H1 (cell line): ENCODE data around the gene CHST11. TPM values are rescaled to one million over a fixed set of nuclear protein-coding genes. Genes with fewer than 3 reads are reported as not detected.

Experiments used
- CTCF ChIA-PET: fragments of 300-600 bp; sonication (Branson Sonifier 250); formaldehyde crosslinking; loops from one replicate; lab custom pipeline; 2021; ENCODE audit not compliant: partially characterized antibody; lab: Charles Lee
- POLR2A ChIA-PET: fragments of 300-600 bp; sonication (Branson Sonifier 250); formaldehyde crosslinking; loops from one replicate; lab custom pipeline; 2021; ENCODE audit warnings: inconsistent platforms; ENCODE audit not compliant: partially characterized antibody; lab: Charles Lee
- DNase-seq, 2 experiments: peaks; one replicate each; pipeline versions ENCODE4 v3.0.0 to v3.0.0-alpha.2; 2010 to 2022; ENCODE audit warnings: low spot score in 2 of 2, low read depth in 1 of 2, mixed read lengths in 1 of 2
- FAIRE-seq: peaks from 2 replicates; lab custom pipeline; 2011; peaks lifted over from hg19 to GRCh38; lab: Jason Lieb, UNC
- H2AFZ ChIP-seq: 2 replicates; pipeline ENCODE4 v1.8.1; 2012; ENCODE audit warnings: low read length, inconsistent platforms
- H2AK5ac ChIP-seq: 2 replicates; pipeline ENCODE4 v1.6.1; 2013; ENCODE audit warnings: low read depth, low read length
- H2BK120ac ChIP-seq: replicated peaks from 2 replicates; pipeline ENCODE3; 2013; ENCODE audit warnings: low read depth, low read length, inconsistent platforms
- H2BK12ac ChIP-seq: 2 replicates; pipeline ENCODE4 v1.6.1; 2013; ENCODE audit warnings: low read depth, low read length
- H2BK15ac ChIP-seq: 2 replicates; pipeline ENCODE4 v1.6.1; 2013; ENCODE audit warnings: low read length
- H2BK20ac ChIP-seq: 2 replicates; pipeline ENCODE4 v1.6.1; 2013; ENCODE audit warnings: low read length
- H2BK5ac ChIP-seq: 2 replicates; pipeline ENCODE4 v1.6.1; 2013; ENCODE audit warnings: low read depth, low read length
- H3K14ac ChIP-seq: 2 replicates; pipeline ENCODE4 v1.6.1; 2013; ENCODE audit warnings: inconsistent platforms; ENCODE audit not compliant: insufficient read length
- H3K18ac ChIP-seq: 2 replicates; pipeline ENCODE4 v1.6.1; 2013; ENCODE audit warnings: low read length; ENCODE audit errors: extremely low read depth
- H3K23ac ChIP-seq: 2 replicates; pipeline ENCODE4 v1.6.1; 2013; ENCODE audit warnings: inconsistent platforms; ENCODE audit not compliant: insufficient read length
- H3K23me2 ChIP-seq: 2 replicates; pipeline ENCODE4 v1.6.1; 2013; ENCODE audit warnings: low read depth, low read length
- H3K27ac ChIP-seq: 2 replicates; pipeline ENCODE4 v1.6.1; 2011; ENCODE audit warnings: low read depth, low read length, inconsistent platforms
- H3K27me3 ChIP-seq, 4 experiments: replicated peaks in 1 of 4; 1 replicate in 1 of 4; 2 replicates in 3 of 4; pipeline versions ENCODE4 v1.6.1 to v1.8.1; 2011 to 2013; ENCODE audit warnings: low read length in 3 of 4, mild to moderate bottlenecking in 3 of 4, inconsistent platforms in 2 of 4, mixed read lengths in 2 of 4, moderate library complexity in 1 of 4; ENCODE audit not compliant: control insufficient read depth in 3 of 4, insufficient read depth in 3 of 4; ENCODE audit errors: extremely low read depth in 1 of 4
- H3K36me3 ChIP-seq, 4 experiments: 2 replicates each; pipeline versions ENCODE4 v1.6.1 to v1.8.1; 2011 to 2013; ENCODE audit warnings: mild to moderate bottlenecking in 4 of 4, low read length in 3 of 4, moderate library complexity in 2 of 4, control low read depth in 1 of 4, inconsistent platforms in 1 of 4; ENCODE audit not compliant: insufficient read depth in 4 of 4, control insufficient read depth in 2 of 4
- H3K4ac ChIP-seq: replicated peaks from 2 replicates; pipeline ENCODE3; 2013; ENCODE audit warnings: low read length, low read depth, mixed read lengths, inconsistent platforms; ENCODE audit not compliant: insufficient read length
- H3K4me1 ChIP-seq, 4 experiments: replicated peaks in 1 of 4; 1 replicate in 1 of 4; 2 replicates in 3 of 4; pipeline versions ENCODE4 v1.6.1 to v1.8.1; 2011 to 2013; ENCODE audit warnings: low read length in 3 of 4, inconsistent platforms in 2 of 4, mixed read lengths in 1 of 4; ENCODE audit not compliant: insufficient read depth in 4 of 4, control insufficient read depth in 3 of 4
- H3K4me2 ChIP-seq, 2 experiments: 2 replicates each; pipeline versions ENCODE4 v1.6.1 to v1.8.1; 2011 to 2013; ENCODE audit warnings: low read depth in 2 of 2, low read length in 2 of 2, control low read depth in 1 of 2, inconsistent platforms in 1 of 2, mild to moderate bottlenecking in 1 of 2; ENCODE audit not compliant: insufficient read depth in 1 of 2
- H3K4me3 ChIP-seq, 4 experiments: fragments of 200-600, 300-600 bp in 1 of 4; sonication (generic), shearing (Covaris generic), sonication (Bioruptor Twin) in 1 of 4; 2 replicates each; pipeline versions ENCODE4 v1.5.1 to v1.8.1; 2011 to 2016; ENCODE audit warnings: low read length in 4 of 4, low read depth in 3 of 4, control low read depth in 2 of 4, inconsistent platforms in 2 of 4, mild to moderate bottlenecking in 2 of 4, mixed read lengths in 1 of 4, moderate library complexity in 1 of 4; ENCODE audit not compliant: insufficient read depth in 2 of 4; ENCODE audit errors: extremely low read depth in 1 of 4
- H3K56ac ChIP-seq: replicated peaks from 2 replicates; pipeline ENCODE3; 2013; ENCODE audit warnings: low read depth, mild to moderate bottlenecking, mixed read lengths, low read length, inconsistent platforms; ENCODE audit not compliant: insufficient read length
- H3K79me1 ChIP-seq: 2 replicates; pipeline ENCODE4 v1.6.1; 2013; ENCODE audit warnings: low read depth, low read length, control low read depth
- H3K79me2 ChIP-seq, 2 experiments: 2 replicates each; pipeline versions ENCODE4 v1.6.1 to v1.8.1; 2012 to 2013; ENCODE audit warnings: low read length in 2 of 2, mild to moderate bottlenecking in 2 of 2, inconsistent platforms in 1 of 2; ENCODE audit not compliant: insufficient read depth in 2 of 2, control insufficient read depth in 1 of 2
- H3K9ac ChIP-seq, 4 experiments: replicated peaks in 1 of 4; 1 replicate in 1 of 4; 2 replicates in 3 of 4; pipeline versions ENCODE4 v1.6.1 to v1.8.1; 2011 to 2013; ENCODE audit warnings: low read depth in 3 of 4, low read length in 3 of 4, control low read depth in 2 of 4, mild to moderate bottlenecking in 2 of 4, moderate library complexity in 2 of 4, inconsistent platforms in 1 of 4; ENCODE audit errors: extremely low read depth in 1 of 4
- H3K9me3 ChIP-seq, 2 experiments: 2 replicates each; pipeline versions ENCODE4 v1.6.1 to v1.8.1; 2012 to 2013; ENCODE audit warnings: mild to moderate bottlenecking in 2 of 2, moderate library complexity in 2 of 2, control low read depth in 1 of 2, inconsistent platforms in 1 of 2, low read depth in 1 of 2, low read length in 1 of 2, mixed read lengths in 1 of 2; ENCODE audit not compliant: insufficient read depth in 2 of 2
- H4K20me1 ChIP-seq, 2 experiments: replicated peaks in 1 of 2; 2 replicates each; pipeline versions ENCODE3 to v1.8.1; 2011 to 2013; ENCODE audit warnings: inconsistent platforms in 2 of 2, low read length in 2 of 2, mild to moderate bottlenecking in 1 of 2; ENCODE audit not compliant: insufficient read depth in 2 of 2, control insufficient read depth in 1 of 2
- H4K5ac ChIP-seq: 2 replicates; pipeline ENCODE4 v1.6.1; 2013; ENCODE audit warnings: low read length, low read depth, mixed read lengths, inconsistent platforms; ENCODE audit not compliant: insufficient read length
- H4K8ac ChIP-seq: 2 replicates; pipeline ENCODE4 v1.8.0; 2013; ENCODE audit warnings: mild to moderate bottlenecking, moderate library complexity, low read length, inconsistent platforms; ENCODE audit not compliant: insufficient read depth; ENCODE audit errors: extremely low read depth
- H4K91ac ChIP-seq: replicated peaks from 2 replicates; pipeline ENCODE3; 2013; ENCODE audit warnings: low read length, mixed read lengths, inconsistent platforms; ENCODE audit not compliant: insufficient read length
- JUND ChIP-seq: IDR thresholded peaks from 2 replicates; pipeline ENCODE4 v1.6.1; 2011; ENCODE audit warnings: mild to moderate bottlenecking, improper control_type of control experiment, low read length
- KDM1A ChIP-seq: fragments of 200-600, 300-600 bp; sonication (generic); IDR thresholded peaks from 2 replicates; pipeline ENCODE4 v1.7.1; 2016; ENCODE audit warnings: mild to moderate bottlenecking, low read length, borderline replicate concordance
- MAFK ChIP-seq: IDR thresholded peaks from 2 replicates; pipeline ENCODE4 v1.6.1; 2012; ENCODE audit warnings: low read depth, mild to moderate bottlenecking, improper control_type of control experiment, low read length
- SIRT6 ChIP-seq: IDR thresholded peaks from one replicate; pipeline ENCODE4 v1.7.1; 2012; ENCODE audit warnings: low read length, inconsistent platforms
- SIX5 ChIP-seq: IDR thresholded peaks from 2 replicates; pipeline ENCODE4 v1.6.1; 2011; ENCODE audit warnings: mild to moderate bottlenecking, low read depth, low read length
- SP2 ChIP-seq: IDR thresholded peaks from 2 replicates; pipeline ENCODE4 v1.6.1; 2012; ENCODE audit warnings: mild to moderate bottlenecking, low read length, inconsistent platforms
- TAF1 ChIP-seq: IDR thresholded peaks from 2 replicates; pipeline ENCODE4 v1.6.1; 2011; ENCODE audit warnings: mild to moderate bottlenecking, low read depth, low read length
- TAF7 ChIP-seq: optimal IDR thresholded peaks from 2 replicates; pipeline ENCODE3; 2011; ENCODE audit warnings: low read depth, mild to moderate bottlenecking, inconsistent platforms, low read length, moderate library complexity, borderline replicate concordance
- TBP ChIP-seq: IDR thresholded peaks from 2 replicates; pipeline ENCODE4 v1.6.1; 2011; ENCODE audit warnings: low read depth, low read length, improper control_type of control experiment
- WGBS, 2 experiments: shearing (Covaris generic) in 1 of 2; methylation state at CpG; one replicate each; pipeline versions ENCODE4 v1.1.6 to v1.1.7; 2013 to 2015; ENCODE audit warnings: low lambda C conversion rate in 2 of 2, mixed read lengths in 2 of 2, inconsistent platforms in 1 of 2, low coverage in 1 of 2, missing lambda C conversion rate in 1 of 2; ENCODE audit not compliant: insufficient replicate concordance in 2 of 2, insufficient coverage in 1 of 2, insufficient read length in 1 of 2; ENCODE audit errors: extremely low coverage in 1 of 2, missing lambda C conversion rate in 1 of 2; 5-methylcytosine and 5-hydroxymethylcytosine counted together
- polyA plus RNA-seq, 7 experiments: library from polyadenylated mRNA; depleted of rRNA in 3 of 7; stranded (reverse) in 5 of 7; unstranded in 2 of 7; fragments of >200 nt in 5 of 7; fragments of 200-250 nt in 2 of 7; gene quantifications; 1 replicate in 5 of 7; 2 replicates in 1 of 7; 4 replicates in 1 of 7; pipeline versions ENCODE4 v1.2.1 to v1.2.3, GENCODE V29; 2011 to 2013; ENCODE audit warnings: missing spikeins in 2 of 7, mixed read lengths in 2 of 7
- total RNA-seq: library from RNA; stranded (reverse); fragmentation: NEBNext Ultra II Directional; extraction: Animal tissue kit (Norgen Biotek cat#: 25700); gene quantifications from 2 replicates; pipeline ENCODE4 v1.2.1, GENCODE V29; 2021
- TF ChIP-seq, protein P1 (sequence below): IDR thresholded peaks from 2 replicates; pipeline ENCODE4 v1.6.1; 2011; ENCODE audit warnings: low read length, improper control_type of control experiment
- TF ChIP-seq, protein P2 (sequence below), 3 experiments: IDR thresholded peaks; 1 replicate in 2 of 3; 2 replicates in 1 of 3; pipeline versions ENCODE4 v1.5.1 to v1.6.1; 2011; ENCODE audit warnings: low read length in 3 of 3, mild to moderate bottlenecking in 3 of 3, inconsistent platforms in 2 of 3, low read depth in 1 of 3, moderate library complexity in 1 of 3; ENCODE audit not compliant: insufficient read depth in 1 of 3; ENCODE audit errors: control extremely low read depth in 1 of 3

CHST11 gene
- total and polyA plus RNA-seq, 2 of the 8 experiments (the other 6 are each of a cell fraction or from before 2014, with no cell fraction given), result 14.4 to 20.8 TPM

DNA sequence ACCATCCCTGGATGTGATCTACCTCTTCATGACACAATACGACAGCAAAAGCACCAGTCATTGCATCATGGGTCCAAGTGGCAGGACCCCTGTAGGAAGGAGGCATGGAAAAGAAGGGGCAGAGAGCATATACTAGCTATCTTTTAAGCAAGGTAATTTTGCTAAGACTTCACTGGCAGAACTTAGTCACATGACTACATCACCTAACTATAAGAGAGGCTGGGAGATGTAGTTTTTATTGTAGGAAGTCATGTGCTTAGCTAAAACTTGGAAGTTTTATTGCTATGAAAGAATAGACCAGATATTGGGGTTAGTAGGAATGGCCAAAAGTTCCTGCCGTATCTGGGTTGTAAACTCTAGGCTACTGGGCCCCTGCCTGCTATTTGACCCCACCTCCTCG, 18.6 kb upstream of the CHST11 start:
- Histone ChIP-seq H3K4me1 (no peaks in the 10 kb centered on the region), H3K9me3 (no peaks in the 10 kb centered on the region), H3K4ac (no peak overlapping the region), H3K27me3 (0 out of 7 replicates have a peak, but pooled peaks cover 0 to 2% (median under 1%) of the 10 kb centered on the region in 4 experiments), H2BK12ac (no peak overlapping the region; the same call in 1 of the 2 replicates), H3K79me2 (no peaks in the 10 kb centered on the region), H3K9ac (no peak overlapping the region), H4K91ac (no peak overlapping the region), H2BK120ac (no peak overlapping the region), H3K23ac (no peak overlapping the region), H4K8ac (no peak overlapping the region), H3K23me2 (no peaks in the 10 kb centered on the region), H3K14ac (no peak overlapping the region), H4K20me1 (no peaks in the 10 kb centered on the region), H2BK20ac (no peak overlapping the region), H2AFZ (0 out of 2 replicates have a peak overlapping the region, but pooled peaks have one; percentile 14), H3K79me1 (no peaks in the 10 kb centered on the region), H3K36me3 (no peaks in the 10 kb centered on the region), H2AK5ac (no peak overlapping the region), H3K27ac (no peak overlapping the region), H3K18ac (no peak overlapping the region), H4K5ac (no peak overlapping the region), H2BK5ac (no peak overlapping the region), H3K4me3 (no peak overlapping the region), H2BK15ac (no peak overlapping the region), H3K56ac (no peak overlapping the region), H3K4me2 (no peak overlapping the region)
- ChIA-PET CTCF (interaction anchor here (1.7 kb wide), 1 partner anchor 56 kb away, joined by 8 read pairs; no protein-coding TSS in a partner anchor), POLR2A (no interaction called here)
- FAIRE-seq (no peak), DNase-seq (no peak)
- 76% methylated on average over 3 of the region's 3 CpGs; no CpG with 5 or more reads in 1 of the 2 experiments for WGBS, 2 experiments
- TF ChIP-seq TAF1 (no peak), KDM1A (no peak), TAF7 (no peak), JUND (no peak), SIRT6 (no peak), SP2 (no peak), SIX5 (0 out of 2 replicates have a peak, but pooled peaks have one; percentile 16), TBP (no peak), MAFK (no peak)
- TF ChIP-seq, protein P1, sequence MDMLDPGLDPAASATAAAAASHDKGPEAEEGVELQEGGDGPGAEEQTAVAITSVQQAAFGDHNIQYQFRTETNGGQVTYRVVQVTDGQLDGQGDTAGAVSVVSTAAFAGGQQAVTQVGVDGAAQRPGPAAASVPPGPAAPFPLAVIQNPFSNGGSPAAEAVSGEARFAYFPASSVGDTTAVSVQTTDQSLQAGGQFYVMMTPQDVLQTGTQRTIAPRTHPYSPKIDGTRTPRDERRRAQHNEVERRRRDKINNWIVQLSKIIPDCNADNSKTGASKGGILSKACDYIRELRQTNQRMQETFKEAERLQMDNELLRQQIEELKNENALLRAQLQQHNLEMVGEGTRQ, result peak; percentile 17; the same call in 1 of the 2 replicates
- TF ChIP-seq, protein P2, sequence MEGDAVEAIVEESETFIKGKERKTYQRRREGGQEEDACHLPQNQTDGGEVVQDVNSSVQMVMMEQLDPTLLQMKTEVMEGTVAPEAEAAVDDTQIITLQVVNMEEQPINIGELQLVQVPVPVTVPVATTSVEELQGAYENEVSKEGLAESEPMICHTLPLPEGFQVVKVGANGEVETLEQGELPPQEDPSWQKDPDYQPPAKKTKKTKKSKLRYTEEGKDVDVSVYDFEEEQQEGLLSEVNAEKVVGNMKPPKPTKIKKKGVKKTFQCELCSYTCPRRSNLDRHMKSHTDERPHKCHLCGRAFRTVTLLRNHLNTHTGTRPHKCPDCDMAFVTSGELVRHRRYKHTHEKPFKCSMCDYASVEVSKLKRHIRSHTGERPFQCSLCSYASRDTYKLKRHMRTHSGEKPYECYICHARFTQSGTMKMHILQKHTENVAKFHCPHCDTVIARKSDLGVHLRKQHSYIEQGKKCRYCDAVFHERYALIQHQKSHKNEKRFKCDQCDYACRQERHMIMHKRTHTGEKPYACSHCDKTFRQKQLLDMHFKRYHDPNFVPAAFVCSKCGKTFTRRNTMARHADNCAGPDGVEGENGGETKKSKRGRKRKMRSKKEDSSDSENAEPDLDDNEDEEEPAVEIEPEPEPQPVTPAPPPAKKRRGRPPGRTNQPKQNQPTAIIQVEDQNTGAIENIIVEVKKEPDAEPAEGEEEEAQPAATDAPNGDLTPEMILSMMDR (IDR thresholded peaks at IDR 0.05; ENCODE audit: control extremely low read depth in 1 of 3, insufficient read depth in 1 of 3, low read depth in 1 of 3, low read length in 3 of 3), result no peak
